Large intestine (tissue), 3 donors: ENCODE measurements around the gene PLXNA2. TPM values are rescaled to one million over a fixed set of nuclear protein-coding genes. Genes with fewer than 3 reads are reported as not detected.

Source experiments
- DNase-seq, 2 donors: peaks; one replicate each; pipeline versions ENCODE4 v3.0.0 to v3.0.0-alpha.2; 2013
- H3K27ac ChIP-seq: one replicate; pipeline ENCODE4 v1.5.1; 2013; ENCODE audit warnings: low read length
- H3K27me3 ChIP-seq: 2 replicates; pipeline ENCODE4 v1.6.1; 2013; ENCODE audit warnings: low read length; ENCODE audit not compliant: control insufficient read depth, insufficient read depth
- H3K36me3 ChIP-seq: 2 replicates; pipeline ENCODE4 v1.6.1; 2013; ENCODE audit warnings: low read length; ENCODE audit not compliant: control insufficient read depth, insufficient read depth
- H3K4me1 ChIP-seq: one replicate; pipeline ENCODE4 v1.6.1; 2013; ENCODE audit warnings: low read length; ENCODE audit not compliant: control insufficient read depth, insufficient read depth
- H3K4me3 ChIP-seq: one replicate; pipeline ENCODE4 v1.5.1; 2013; ENCODE audit warnings: low read length
- H3K9me3 ChIP-seq: one replicate; pipeline ENCODE4 v1.6.1; 2013; ENCODE audit warnings: mild to moderate bottlenecking, low read depth, low read length, moderate library complexity; ENCODE audit not compliant: control insufficient read depth
- WGBS: methylation state at CpG from one replicate; pipeline ENCODE4 v1.1.5; 2013; ENCODE audit warnings: low lambda C conversion rate; ENCODE audit not compliant: insufficient coverage; 5-methylcytosine and 5-hydroxymethylcytosine counted together
- polyA plus RNA-seq: library from polyadenylated mRNA; unstranded; fragments of 120-200 nt; gene quantifications from one replicate; pipeline ENCODE4 v1.2.1, GENCODE V29; 2013

PLXNA2 gene
- polyA plus RNA-seq, 1 donor = 11.7 TPM

DNA sequence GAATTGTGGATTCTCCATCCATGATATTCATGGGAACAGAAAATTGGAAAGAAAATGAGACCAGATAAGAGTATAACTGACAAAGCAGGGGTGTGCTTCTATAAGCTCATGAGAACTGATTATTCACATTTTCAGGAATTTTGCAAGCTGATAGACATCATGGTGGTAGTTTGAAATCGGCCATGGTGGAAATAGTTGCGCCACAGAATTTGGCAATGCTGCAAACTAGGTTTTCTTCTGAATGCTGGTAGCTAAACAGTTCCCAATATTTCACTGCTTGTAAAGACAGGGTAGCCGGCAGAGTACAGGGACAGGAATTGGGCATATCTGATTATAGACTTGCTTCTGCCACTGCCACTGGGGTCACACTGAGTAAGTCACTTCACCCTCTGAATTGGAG, 151.1 kb downstream of the PLXNA2 start:
- H3K4me1 ChIP-seq = no peaks in the 10 kb centered on the region
- no CpG with 5 or more reads among the region's 3 CpGs for WGBS
- peaks cover 34% of the 10 kb centered on the region for H3K36me3 ChIP-seq
- H3K27ac ChIP-seq = no peak overlapping the region
- no peak for DNase-seq
- no peaks in the 10 kb centered on the region for H3K9me3 ChIP-seq
- H3K27me3 ChIP-seq = peaks cover 3% of the 10 kb centered on the region
- no peak overlapping the region for H3K4me3 ChIP-seq

DNA sequence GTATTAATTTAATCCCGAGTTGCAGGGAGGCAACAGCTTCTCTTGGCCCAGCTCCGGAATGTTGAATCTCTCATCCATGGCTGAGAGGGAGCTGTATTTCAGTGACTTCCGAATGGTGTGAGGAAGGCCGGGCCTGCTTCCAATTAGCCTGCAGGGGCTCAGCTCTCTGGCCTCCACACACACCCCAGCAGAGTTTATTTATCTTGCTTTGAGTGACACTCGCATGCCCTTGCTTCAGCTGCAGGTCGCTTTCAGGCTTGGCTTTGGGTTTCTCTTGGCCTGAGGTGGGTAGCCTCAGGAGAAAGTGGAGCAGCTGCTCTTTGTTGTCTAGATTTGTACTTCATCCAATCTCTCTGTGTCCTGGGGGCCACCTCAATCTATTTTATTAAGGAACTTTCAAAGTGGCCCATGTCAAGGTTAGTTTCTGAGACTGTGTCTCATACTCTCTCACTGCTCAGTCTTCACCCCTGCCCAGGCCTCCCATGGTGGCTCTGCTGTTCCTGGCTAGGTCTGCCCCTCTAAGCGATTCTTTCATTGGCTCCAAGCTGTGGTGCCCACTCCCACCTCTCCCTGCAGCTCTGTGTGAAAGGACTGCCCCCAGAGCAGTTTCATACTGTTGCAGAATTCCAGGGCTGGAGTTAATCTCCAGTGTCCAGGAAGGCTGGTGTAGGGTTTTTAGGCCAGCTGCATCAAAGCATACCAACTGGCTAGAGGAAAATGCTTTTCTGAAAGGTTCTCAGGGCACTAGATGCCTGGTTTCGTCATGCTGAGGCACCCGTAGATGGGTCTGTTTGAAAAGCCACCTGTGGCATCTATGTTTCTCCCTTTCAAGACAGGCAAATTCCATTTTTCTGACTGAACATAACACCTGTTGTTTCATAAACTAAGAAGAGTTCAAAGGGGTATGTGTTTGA, 153.5 kb downstream of the PLXNA2 start:
- Histone ChIP-seq H3K27ac (no peak overlapping the region), H3K36me3 (peaks cover 26% of the 10 kb centered on the region), H3K27me3 (peaks cover 9% of the 10 kb centered on the region), H3K4me3 (no peak overlapping the region), H3K9me3 (no peaks in the 10 kb centered on the region), H3K4me1 (no peaks in the 10 kb centered on the region)
- 100% methylated on average over 2 of the region's 9 CpGs for WGBS
- DNase-seq = no peak

GRCh38 chr1:208089761-208090370, 154.3 kb downstream of the PLXNA2 start:
- Histone ChIP-seq H3K36me3 (peaks cover 22% of the 10 kb centered on the region), H3K4me1 (no peaks in the 10 kb centered on the region), H3K27me3 (peaks cover 12% of the 10 kb centered on the region), H3K27ac (no peak overlapping the region), H3K4me3 (no peak overlapping the region), H3K9me3 (no peaks in the 10 kb centered on the region)
- WGBS = no CpG with 5 or more reads among the region's 6 CpGs
- no peak for DNase-seq

DNA sequence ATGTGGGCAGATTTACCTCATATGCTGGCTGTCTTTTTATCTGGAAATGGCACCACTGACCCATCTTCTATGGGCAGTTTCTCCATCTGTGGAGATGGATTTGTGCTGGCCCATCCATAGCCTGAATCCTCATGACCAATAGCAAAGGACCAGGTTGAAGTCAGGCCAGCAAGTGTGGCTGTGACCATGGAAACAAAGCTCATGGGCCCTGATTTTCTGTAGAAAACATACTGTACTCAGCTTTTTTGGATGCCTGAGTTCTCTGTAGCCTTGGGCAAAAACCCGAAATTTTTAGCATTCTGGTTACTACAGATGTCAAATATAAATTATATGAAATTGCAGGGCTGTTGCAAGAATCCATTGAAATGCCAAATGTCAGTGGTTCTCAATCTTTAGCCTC, 155.0 kb downstream of the PLXNA2 start:
- Histone ChIP-seq H3K4me3 (no peak overlapping the region), H3K36me3 (peaks cover 29% of the 10 kb centered on the region), H3K4me1 (no peaks in the 10 kb centered on the region), H3K9me3 (no peaks in the 10 kb centered on the region), H3K27me3 (peaks cover 19% of the 10 kb centered on the region), H3K27ac (no peak overlapping the region)
- no peak for DNase-seq
- no CpG with 5 or more reads among the region's 1 CpG for WGBS

DNA sequence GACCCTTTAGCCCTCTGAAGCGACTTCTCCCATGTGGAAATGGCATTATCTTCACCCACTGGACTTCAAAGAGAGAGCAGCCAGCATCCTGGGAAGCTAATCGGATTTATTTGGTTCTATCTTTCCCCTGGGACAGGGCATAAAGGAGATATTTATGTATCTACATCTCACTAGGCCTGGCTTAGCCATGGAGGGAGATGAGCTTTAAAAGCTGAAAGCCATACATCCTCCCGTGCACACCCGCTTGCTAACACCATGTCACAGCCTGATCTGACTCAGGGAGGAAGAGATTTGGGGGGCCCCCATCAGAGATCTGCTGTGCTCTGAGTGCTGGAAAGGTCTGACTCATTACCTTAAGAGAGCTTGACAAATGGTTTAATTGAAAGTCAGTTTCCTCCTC, 155.9 kb downstream of the PLXNA2 start:
- H3K36me3 ChIP-seq = peaks cover 31% of the 10 kb centered on the region
- H3K9me3 ChIP-seq = no peaks in the 10 kb centered on the region
- peaks cover 25% of the 10 kb centered on the region for H3K27me3 ChIP-seq
- H3K4me1 ChIP-seq = no peaks in the 10 kb centered on the region
- H3K27ac ChIP-seq = no peak overlapping the region
- WGBS = no CpG with 5 or more reads among the region's 4 CpGs
- no peak overlapping the region for H3K4me3 ChIP-seq
- DNase-seq = no peak

DNA sequence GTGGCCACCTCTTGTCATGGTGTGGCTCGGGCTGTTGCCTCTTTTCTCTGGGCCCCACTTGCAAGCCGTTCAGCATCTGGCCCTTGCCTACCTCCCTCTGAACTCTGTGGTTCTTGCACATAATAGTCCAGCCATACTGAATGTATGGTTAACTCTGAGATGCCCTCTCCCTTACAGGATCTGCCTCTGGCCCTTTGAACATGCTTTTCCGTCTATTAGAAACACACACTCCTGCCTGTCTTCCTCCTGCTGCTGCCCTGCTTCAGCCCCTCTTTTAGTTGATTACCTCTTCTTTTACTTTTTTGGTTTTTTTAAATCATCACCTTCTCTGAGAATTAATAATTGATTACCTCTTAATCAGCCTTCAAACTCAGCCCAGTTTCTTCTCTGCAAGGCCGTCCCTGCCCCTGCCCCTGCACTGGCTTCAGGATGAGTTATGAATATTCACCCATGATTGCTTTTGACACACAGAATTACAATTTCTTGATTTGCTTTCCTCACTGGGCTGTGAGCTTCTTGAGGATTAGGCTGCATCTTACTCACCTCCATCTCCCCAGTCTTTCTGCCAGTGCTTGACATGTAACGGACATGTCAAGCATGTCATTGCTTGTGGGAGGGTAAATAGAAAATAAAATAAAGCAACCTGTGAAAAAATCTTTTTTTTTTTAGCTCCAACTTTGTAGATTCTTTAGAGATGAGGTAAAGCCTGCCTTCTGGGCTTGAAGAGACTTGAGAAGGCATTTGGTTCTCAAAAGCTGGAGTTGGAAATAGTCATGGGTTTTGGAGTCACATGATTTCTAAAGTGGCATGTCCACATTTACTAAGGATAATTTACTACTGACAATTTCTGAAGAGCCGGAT, 158.3 kb downstream of the PLXNA2 start:
- Histone ChIP-seq H3K27ac (no peak overlapping the region), H3K27me3 (peaks cover 38% of the 10 kb centered on the region), H3K9me3 (no peaks in the 10 kb centered on the region), H3K4me1 (no peaks in the 10 kb centered on the region), H3K4me3 (no peak overlapping the region), H3K36me3 (peaks cover 29% of the 10 kb centered on the region)
- whole genome bisulfite sequencing = no CpG with 5 or more reads among the region's 6 CpGs
- no peak for DNase-seq

DNA sequence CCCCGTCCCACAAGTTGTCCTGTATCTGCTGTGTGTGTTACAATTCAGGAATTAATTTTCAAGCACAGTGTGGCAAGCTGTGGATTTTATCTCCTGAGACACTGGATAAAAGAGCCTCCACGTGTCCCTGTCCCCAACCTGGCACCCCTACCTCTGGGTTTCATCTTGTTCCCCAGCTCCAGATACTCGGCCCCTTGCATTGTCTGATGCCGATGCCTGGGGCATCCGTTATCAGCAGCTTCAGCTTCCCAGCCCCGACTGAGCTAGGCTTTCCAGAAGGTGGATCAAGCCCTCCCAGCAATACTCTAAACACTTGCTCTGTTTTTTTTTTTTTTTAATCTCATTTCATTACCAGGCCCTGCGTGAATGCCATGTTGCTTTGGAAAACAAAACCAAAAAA, 159.4 kb downstream of the PLXNA2 start:
- H3K4me1 ChIP-seq = no peaks in the 10 kb centered on the region
- H3K9me3 ChIP-seq = no peaks in the 10 kb centered on the region
- no CpG with 5 or more reads among the region's 7 CpGs for WGBS
- H3K27me3 ChIP-seq = peaks cover 42% of the 10 kb centered on the region
- no peak overlapping the region for H3K27ac ChIP-seq
- H3K36me3 ChIP-seq = peaks cover 29% of the 10 kb centered on the region
- H3K4me3 ChIP-seq = no peak overlapping the region
- DNase-seq = no peak

- Histone ChIP-seq H3K27me3 (peaks cover 43% of the 10 kb centered on the region), H3K36me3 (peaks cover 27% of the 10 kb centered on the region), H3K4me3 (no peak overlapping the region), H3K27ac (no peak overlapping the region), H3K9me3 (no peaks in the 10 kb centered on the region), H3K4me1 (no peaks in the 10 kb centered on the region)
- DNase-seq = no peak
- no CpG with 5 or more reads among the region's 16 CpGs for WGBS
These were observed 160.0 kb downstream of the PLXNA2 start for GRCh38 chr1:208084220-208084619.

DNA sequence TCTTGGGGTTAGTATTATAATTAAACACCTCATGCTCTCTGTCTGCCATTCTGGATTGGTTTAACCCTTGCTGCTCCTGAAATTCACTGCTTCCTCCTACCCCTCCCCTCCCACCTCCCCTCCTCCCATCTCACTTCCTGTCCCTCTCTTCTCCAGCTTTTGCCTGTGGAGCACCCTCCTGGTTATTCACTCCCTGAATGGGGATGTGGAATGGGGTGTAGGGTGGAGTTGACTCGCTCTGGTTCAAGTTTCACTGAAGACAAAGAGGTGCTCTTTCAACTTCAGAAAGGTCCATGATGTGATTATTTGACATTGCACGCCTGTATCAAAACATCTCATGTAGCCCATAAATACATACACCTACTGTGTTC, 160.5 kb downstream of the PLXNA2 start:
- H3K9me3 ChIP-seq = no peaks in the 10 kb centered on the region
- H3K4me1 ChIP-seq = no peaks in the 10 kb centered on the region
- WGBS = no CpG with 5 or more reads among the region's 2 CpGs
- peaks cover 30% of the 10 kb centered on the region for H3K36me3 ChIP-seq
- peaks cover 45% of the 10 kb centered on the region for H3K27me3 ChIP-seq
- no peak for DNase-seq
- no peak overlapping the region for H3K27ac ChIP-seq
- H3K4me3 ChIP-seq = no peak overlapping the region

DNA sequence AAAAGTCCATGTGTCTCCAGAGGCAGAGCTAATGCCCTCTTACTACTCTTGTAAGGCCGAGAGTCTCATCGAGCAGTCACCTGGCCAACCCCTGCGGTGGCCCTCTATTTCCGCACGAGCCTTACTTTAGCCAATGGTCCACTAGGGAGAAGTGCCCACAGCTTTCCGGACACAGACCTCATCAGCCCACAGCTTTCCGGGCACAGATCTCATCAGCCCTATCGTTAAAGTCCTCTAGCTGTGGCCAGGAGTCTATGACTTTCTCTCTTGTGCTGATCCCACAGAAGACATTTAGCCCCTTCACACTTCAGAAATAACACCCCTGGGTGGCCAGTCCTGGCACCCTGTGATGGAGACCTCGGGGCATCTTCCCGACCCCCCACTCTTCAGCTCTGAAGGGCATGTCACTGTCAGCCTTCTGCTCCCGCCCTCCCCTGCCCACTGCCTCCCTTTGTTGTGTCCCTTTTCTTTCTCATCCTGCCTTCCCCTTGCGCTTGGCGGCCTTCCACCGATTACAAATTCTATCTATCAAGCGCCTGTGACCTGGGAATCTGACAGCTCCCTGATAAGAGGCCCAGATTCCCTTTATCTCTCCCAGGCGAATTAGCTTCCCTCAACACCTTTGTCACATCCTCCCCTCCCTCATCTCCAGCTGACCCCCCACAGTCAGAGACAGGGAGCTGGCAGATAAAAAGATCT, 161.0 kb downstream of the PLXNA2 start:
- H3K27ac ChIP-seq = no peak overlapping the region
- 40% methylated on average over 3 of the region's 16 CpGs for WGBS
- peaks cover 42% of the 10 kb centered on the region for H3K27me3 ChIP-seq
- H3K4me1 ChIP-seq = no peaks in the 10 kb centered on the region
- no peak for DNase-seq
- peaks cover 26% of the 10 kb centered on the region for H3K36me3 ChIP-seq
- H3K4me3 ChIP-seq = no peak overlapping the region
- no peaks in the 10 kb centered on the region for H3K9me3 ChIP-seq
